Lung (tissue), 12 donors: ENCODE results near the gene MAG. TPM values are rescaled to one million over a fixed set of nuclear protein-coding genes. Genes with fewer than 3 reads are reported as not detected.

ENCODE experiments used
- ATAC-seq: fragments of 200-7000 bp; cut with Tn5 transposase; one replicate; pipeline ENCODE4 v1.9.1; 2020; ENCODE audit warnings: moderate number of reproducible peaks; ENCODE audit not compliant: insufficient read depth, low FRiP score
- DNase-seq, 3 donors: peaks; one replicate each; pipeline ENCODE4 v3.0.0-alpha.2; 2013 to 2017
- H3K27ac ChIP-seq, 2 donors: one replicate each; pipeline ENCODE4 v1.5.1; 2013; ENCODE audit warnings: mild to moderate bottlenecking in 2 of 2, moderate library complexity in 2 of 2, control low read depth in 1 of 2, inconsistent platforms in 1 of 2, low read depth in 1 of 2, low read length in 1 of 2
- H3K27me3 ChIP-seq, 3 donors: one replicate each; pipeline ENCODE4 v1.5.1; 2013; ENCODE audit warnings: low read length in 2 of 3; ENCODE audit not compliant: control insufficient read depth in 3 of 3, insufficient read depth in 3 of 3
- H3K36me3 ChIP-seq, 4 donors: one replicate each; pipeline ENCODE4 v1.5.1; 2013; ENCODE audit warnings: low read length in 4 of 4, mild to moderate bottlenecking in 1 of 4, moderate library complexity in 1 of 4; ENCODE audit not compliant: control insufficient read depth in 4 of 4, insufficient read depth in 4 of 4
- H3K4me1 ChIP-seq, 5 donors: one replicate each; pipeline ENCODE4 v1.5.1; 2013; ENCODE audit warnings: low read length in 5 of 5, mild to moderate bottlenecking in 2 of 5, moderate library complexity in 1 of 5; ENCODE audit not compliant: control insufficient read depth in 5 of 5, insufficient read depth in 5 of 5
- H3K4me3 ChIP-seq: one replicate; pipeline ENCODE4 v1.5.1; 2013; ENCODE audit warnings: mild to moderate bottlenecking, control low read depth, moderate library complexity
- H3K9ac ChIP-seq, 2 donors: one replicate each; pipeline ENCODE4 v1.5.1; 2013; ENCODE audit warnings: low read length in 2 of 2, control low read depth in 1 of 2; ENCODE audit not compliant: insufficient read depth in 1 of 2
- H3K9me3 ChIP-seq, 4 donors: one replicate each; pipeline ENCODE4 v1.5.1; 2013; ENCODE audit warnings: low read length in 3 of 4, mild to moderate bottlenecking in 1 of 4, moderate library complexity in 1 of 4; ENCODE audit not compliant: control insufficient read depth in 4 of 4, insufficient read depth in 3 of 4
- CTCF ChIP-seq: IDR thresholded peaks from 2 replicates; pipeline ENCODE4 v1.5.1; 2012; ENCODE audit warnings: mild to moderate bottlenecking; ENCODE audit errors: control extremely low read depth, extremely low read depth
- WGBS, 2 donors: extraction: QIAGEN DNeasy Blood & Tissue Kit; methylation state at CpG; one replicate each; pipeline ENCODE4 v1.1.7; 2013; 5-methylcytosine and 5-hydroxymethylcytosine counted together
- polyA plus RNA-seq, 2 donors: library from polyadenylated mRNA; stranded (reverse); fragments of 200-250 nt; gene quantifications; one replicate each; pipeline ENCODE4 v1.2.1, GENCODE V29; 2013
- total RNA-seq, 2 donors: library from RNA; depleted of rRNA in 1 of 2; stranded (reverse); fragments of >200 nt in 1 of 2; gene quantifications; one replicate each; pipeline ENCODE4 v1.2.1, GENCODE V29; 2014 to 2021
- donor health status: control.
- donor health status: control.
- donor health status: Bipolar disorder and iron deficiency.
- donor health status: healthy.
- donor health status: DM: yes; HTN: yes; CAD: no.

MAG gene
- total and polyA plus RNA-seq, 4 donors: 0.08 to 8.8 (median 1.9) TPM

GRCh38 chr19:35279374-35279773, 12.6 kb upstream of the MAG start:
- 86 to 91% methylated on average over 11 of the region's 11 CpGs for WGBS, 2 donors
- no peak overlapping the region for H3K27ac ChIP-seq

GRCh38 chr19:35279985-35280821, 11.8 kb upstream of the MAG start:
- no peak overlapping the region for H3K27ac ChIP-seq
- DNase-seq (peak; percentile 82 to 87 (median 83)), ATAC-seq (no peak)

More at GRCh38 chr19:35279374-35279773, 12.6 kb upstream of the MAG start:
- peaks cover 0 to 36% (median 11%) of the 10 kb centered on the region in 5 donors for H3K4me1 ChIP-seq
- DNase-seq: no peak
- H3K9ac ChIP-seq: no peak overlapping the region
- no peaks in the 10 kb centered on the region for H3K9me3 ChIP-seq
- peaks cover 3 to 29% (median 17%) of the 10 kb centered on the region in 4 donors for H3K36me3 ChIP-seq
- TF ChIP-seq CTCF: no peak
- no peak overlapping the region for H3K4me3 ChIP-seq
- H3K27me3 ChIP-seq: peaks cover 0 to 9% (median 0%) of the 10 kb centered on the region in 3 donors
- ATAC-seq: no peak

GRCh38 chr19:35281303-35281702, 10.7 kb upstream of the MAG start:
- H3K9me3 ChIP-seq: no peaks in the 10 kb centered on the region
- 57 to 70% methylated on average over 4 of the region's 4 CpGs for WGBS, 2 donors
- no peak for TF ChIP-seq CTCF
- ATAC-seq: no peak
- H3K4me1 ChIP-seq: peaks cover 0 to 45% (median 15%) of the 10 kb centered on the region in 5 donors
- no peak overlapping the region for H3K9ac ChIP-seq
- peaks cover 3 to 26% (median 13%) of the 10 kb centered on the region in 4 donors for H3K36me3 ChIP-seq
- H3K4me3 ChIP-seq: no peak overlapping the region
- no peak overlapping the region for H3K27ac ChIP-seq
- H3K27me3 ChIP-seq: peaks cover 0 to 9% (median 0%) of the 10 kb centered on the region in 3 donors
- no peak for DNase-seq

More at GRCh38 chr19:35279985-35280821, 11.8 kb upstream of the MAG start:
- 66 to 86% methylated on average over 12 of the region's 12 CpGs for WGBS, 2 donors
- Histone ChIP-seq H3K9ac (no peak overlapping the region), H3K36me3 (peaks cover 3 to 29% (median 16%) of the 10 kb centered on the region in 4 donors), H3K4me3 (no peak overlapping the region), H3K27me3 (peaks cover 0 to 9% (median 0%) of the 10 kb centered on the region in 3 donors), H3K4me1 (peaks cover 0 to 43% (median 14%) of the 10 kb centered on the region in 5 donors), H3K9me3 (no peaks in the 10 kb centered on the region)
- TF ChIP-seq CTCF: no peak
